ENCODE results near the gene CDC42. TPM values are rescaled to one million over a fixed set of nuclear protein-coding genes. Genes with fewer than 3 reads are reported as not detected.

The CDC42 gene
- polyA plus RNA-seq, 1 experiment, result 148 TPM

DNA sequence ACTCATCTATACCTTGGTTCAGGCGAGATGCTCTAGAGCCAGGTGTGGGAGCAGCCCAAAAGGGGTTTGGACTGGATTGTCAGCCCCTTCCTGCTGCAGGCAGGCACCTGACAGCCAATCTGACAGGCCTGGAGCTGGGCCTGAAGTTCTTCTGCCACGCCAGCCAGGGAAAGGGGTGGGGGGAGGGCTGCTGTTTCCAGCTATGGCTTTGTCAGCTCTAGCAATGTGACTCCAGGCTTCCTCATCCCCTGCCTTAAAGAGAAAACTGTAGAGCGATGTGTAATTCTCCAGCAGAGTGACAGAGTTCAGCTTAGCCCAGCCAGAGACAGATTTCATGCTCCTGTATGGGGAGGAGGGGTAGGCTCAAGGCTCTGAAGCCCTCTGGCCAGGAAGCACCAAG, 60.0 kb downstream of the CDC42 start:
- Histone ChIP-seq H3K36me3 (ENCODE audit: control insufficient read depth, insufficient read depth, low read length) (peaks cover 6% of the 10 kb centered on the region), H3K27me3 (ENCODE audit: control insufficient read depth, insufficient read depth, low read length) (no peaks in the 10 kb centered on the region), H3K4me3 (ENCODE audit: low read depth, low read length) (no peak overlapping the region)
- TF ChIP-seq, protein P1, sequence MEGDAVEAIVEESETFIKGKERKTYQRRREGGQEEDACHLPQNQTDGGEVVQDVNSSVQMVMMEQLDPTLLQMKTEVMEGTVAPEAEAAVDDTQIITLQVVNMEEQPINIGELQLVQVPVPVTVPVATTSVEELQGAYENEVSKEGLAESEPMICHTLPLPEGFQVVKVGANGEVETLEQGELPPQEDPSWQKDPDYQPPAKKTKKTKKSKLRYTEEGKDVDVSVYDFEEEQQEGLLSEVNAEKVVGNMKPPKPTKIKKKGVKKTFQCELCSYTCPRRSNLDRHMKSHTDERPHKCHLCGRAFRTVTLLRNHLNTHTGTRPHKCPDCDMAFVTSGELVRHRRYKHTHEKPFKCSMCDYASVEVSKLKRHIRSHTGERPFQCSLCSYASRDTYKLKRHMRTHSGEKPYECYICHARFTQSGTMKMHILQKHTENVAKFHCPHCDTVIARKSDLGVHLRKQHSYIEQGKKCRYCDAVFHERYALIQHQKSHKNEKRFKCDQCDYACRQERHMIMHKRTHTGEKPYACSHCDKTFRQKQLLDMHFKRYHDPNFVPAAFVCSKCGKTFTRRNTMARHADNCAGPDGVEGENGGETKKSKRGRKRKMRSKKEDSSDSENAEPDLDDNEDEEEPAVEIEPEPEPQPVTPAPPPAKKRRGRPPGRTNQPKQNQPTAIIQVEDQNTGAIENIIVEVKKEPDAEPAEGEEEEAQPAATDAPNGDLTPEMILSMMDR (IDR thresholded peaks at IDR 0.05; ENCODE audit: insufficient read depth, low read depth, low read length), result no peak
- CTCF ChIA-PET, result interaction anchor here (0.6 to 0.7 kb wide), 2 partner anchors 47 to 211 kb away, joined by 3 to 4 read pairs; no protein-coding TSS in a partner anchor
- no peak for DNase-seq (ENCODE audit: low read depth)
- POLR2A ChIA-PET, result no interaction called here

DNA sequence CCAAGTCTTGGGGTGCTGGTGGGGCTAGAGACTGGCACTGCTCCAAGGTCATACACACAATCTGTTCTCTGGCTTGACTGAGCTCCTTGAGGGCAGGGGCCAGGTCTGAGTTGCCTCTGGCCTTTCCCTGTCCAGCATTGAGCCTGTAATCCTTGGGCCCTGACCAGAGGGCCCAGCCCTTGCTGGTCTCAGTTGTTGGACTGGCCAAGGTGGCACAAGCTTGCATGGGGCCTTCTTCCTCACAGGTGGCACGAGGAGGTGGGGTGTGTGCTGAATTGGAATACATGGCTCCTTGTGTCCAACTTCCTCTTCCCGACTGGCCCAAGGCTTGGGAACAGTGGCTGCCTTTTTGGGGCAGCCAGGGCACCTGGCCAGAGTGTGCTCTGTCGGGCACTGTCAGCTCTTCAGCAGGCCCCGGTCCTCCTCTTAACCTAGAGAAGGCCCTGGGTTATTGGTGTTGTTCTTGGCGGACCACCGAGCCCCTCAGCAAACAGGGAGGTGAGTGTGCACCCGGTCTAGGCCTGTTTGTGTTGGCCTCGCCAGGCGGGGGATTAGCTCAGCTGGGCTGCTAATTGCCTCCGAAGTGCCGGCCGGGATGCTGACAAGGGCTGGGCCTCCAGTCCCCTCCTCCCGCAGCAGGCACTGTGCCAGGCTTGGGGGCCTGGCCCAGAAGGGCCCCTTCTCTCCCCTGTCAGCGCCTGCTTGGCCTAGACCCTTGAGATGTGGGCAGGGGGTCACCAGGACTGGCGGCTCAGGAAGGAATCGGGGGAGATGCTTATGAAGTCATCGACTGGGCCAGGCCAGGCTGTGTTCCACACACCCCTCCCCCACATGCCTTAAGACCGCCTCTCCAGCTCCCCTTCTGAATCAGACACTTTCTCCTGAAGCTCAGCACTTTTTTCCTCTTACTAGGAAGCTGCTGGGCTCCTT, 61.8 kb downstream of the CDC42 start:
- Histone ChIP-seq H3K36me3 (ENCODE audit: control insufficient read depth, insufficient read depth, low read length) (peaks cover 7% of the 10 kb centered on the region), H3K4me3 (ENCODE audit: low read depth, low read length) (no peak overlapping the region), H3K27me3 (ENCODE audit: control insufficient read depth, insufficient read depth, low read length) (no peaks in the 10 kb centered on the region)
- POLR2A ChIA-PET, result no interaction called here
- CTCF ChIA-PET, result interaction anchor here (0.7 to 2.2 kb wide), 5 partner anchors 7 to 302 kb away, joined by 3 to 14 read pairs (median 3); no protein-coding TSS in a partner anchor
- TF ChIP-seq, protein P1 (IDR thresholded peaks at IDR 0.05; ENCODE audit: insufficient read depth, low read depth, low read length), result no peak
- no peak for DNase-seq (ENCODE audit: low read depth)

DNA sequence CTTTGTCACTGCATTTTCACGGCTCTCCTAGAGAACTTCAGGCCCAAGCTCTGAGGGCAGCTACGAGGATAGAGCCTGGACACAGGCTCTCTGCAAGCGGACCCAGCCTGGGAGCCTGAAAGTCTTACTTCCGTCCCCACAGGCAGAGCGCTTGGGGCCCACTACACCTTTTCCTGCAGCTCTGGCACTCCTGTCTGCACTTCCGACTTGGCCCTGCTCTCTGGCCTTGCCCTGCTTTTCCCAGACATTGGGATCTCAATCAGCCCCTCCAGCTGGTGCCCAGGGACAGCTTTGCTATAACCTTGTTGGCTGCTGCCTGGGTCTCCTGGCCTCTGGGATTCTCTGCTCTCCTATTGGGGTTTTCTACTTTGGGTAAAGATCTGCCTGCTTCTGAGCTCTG, 62.8 kb downstream of the CDC42 start:
- no peak for DNase-seq (ENCODE audit: low read depth)
- CTCF ChIA-PET, result interaction anchor here (1.2 to 2.2 kb wide), 4 partner anchors 8 to 301 kb away, joined by 3 to 14 read pairs (median 4); no protein-coding TSS in a partner anchor
- POLR2A ChIA-PET, result no interaction called here

DNA sequence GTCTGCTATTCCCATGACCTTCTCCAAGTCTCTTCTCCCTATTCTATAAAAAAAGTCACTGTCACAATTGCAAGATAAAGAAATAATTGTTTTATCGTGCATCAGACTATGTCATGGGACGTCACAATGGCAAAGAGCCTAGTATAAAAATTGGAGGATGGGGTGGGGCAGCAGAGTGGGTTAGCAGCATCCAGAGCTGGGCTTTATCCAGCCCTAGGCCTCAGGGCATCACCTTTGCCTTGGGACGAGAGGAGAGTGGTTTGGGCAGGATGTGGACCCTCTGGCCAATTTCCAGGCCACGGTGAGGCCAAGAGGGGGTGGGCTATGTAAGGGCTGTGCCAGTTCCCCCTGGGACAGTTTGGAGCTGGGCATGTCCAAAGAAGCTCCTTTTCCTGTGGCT, 64.7 kb downstream of the CDC42 start:
- TF ChIP-seq, protein P1 (IDR thresholded peaks at IDR 0.05; ENCODE audit: insufficient read depth, low read depth, low read length), result no peak
- Histone ChIP-seq H3K36me3 (ENCODE audit: control insufficient read depth, insufficient read depth, low read length) (peaks cover 7% of the 10 kb centered on the region), H3K4me3 (ENCODE audit: low read depth, low read length) (no peak overlapping the region), H3K27me3 (ENCODE audit: control insufficient read depth, insufficient read depth, low read length) (no peaks in the 10 kb centered on the region)
- CTCF ChIA-PET, result interaction anchor here (0.7 to 1.3 kb wide), 2 partner anchors 14 to 15 kb away, joined by 3 read pairs; no protein-coding TSS in a partner anchor
- DNase-seq (ENCODE audit: low read depth), result no peak
- POLR2A ChIA-PET, result no interaction called here

More for the DNA sequence above, 62.8 kb downstream of the CDC42 start:
- Histone ChIP-seq H3K4me3 (ENCODE audit: low read depth, low read length) (no peak overlapping the region), H3K27me3 (ENCODE audit: control insufficient read depth, insufficient read depth, low read length) (no peaks in the 10 kb centered on the region), H3K36me3 (ENCODE audit: control insufficient read depth, insufficient read depth, low read length) (peaks cover 7% of the 10 kb centered on the region)
- TF ChIP-seq, protein P1 (IDR thresholded peaks at IDR 0.05; ENCODE audit: insufficient read depth, low read depth, low read length), result no peak

DNA sequence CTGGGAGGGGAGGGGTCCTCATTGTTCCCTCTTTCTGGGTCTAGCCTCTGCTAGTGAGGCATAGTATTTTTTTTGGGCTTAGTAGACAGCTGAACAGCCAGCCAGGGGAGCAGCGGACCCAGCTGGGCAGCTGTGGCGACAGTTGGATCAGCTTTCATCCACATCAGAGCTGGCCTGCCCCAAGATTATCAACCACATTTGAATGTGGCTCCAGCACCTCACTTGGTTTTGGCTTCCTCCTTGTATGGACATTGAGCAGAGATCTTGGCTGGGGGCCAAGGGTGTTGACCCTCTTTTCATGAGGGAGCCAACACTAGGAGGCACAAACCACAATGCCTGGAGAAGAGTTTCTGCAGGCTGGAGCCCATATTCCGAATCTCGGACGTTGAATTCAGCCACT, 65.3 kb downstream of the CDC42 start:
- ChIA-PET POLR2A (no interaction called here), CTCF (interaction anchor here (0.7 to 1.4 kb wide), 4 partner anchors 11 to 14 kb away, joined by 3 to 5 read pairs (median 3); no protein-coding TSS in a partner anchor)
- no peaks in the 10 kb centered on the region for H3K27me3 ChIP-seq (ENCODE audit: control insufficient read depth, insufficient read depth, low read length)
- DNase-seq (ENCODE audit: low read depth), result no peak
- H3K4me3 ChIP-seq (ENCODE audit: low read depth, low read length), result no peak overlapping the region
- H3K36me3 ChIP-seq (ENCODE audit: control insufficient read depth, insufficient read depth, low read length), result peaks cover 5% of the 10 kb centered on the region
- TF ChIP-seq, protein P1 (IDR thresholded peaks at IDR 0.05; ENCODE audit: insufficient read depth, low read depth, low read length), result no peak

Data from BJ (cell line).